GM23248 (cell line): Measurements from ENCODE around the gene GALNT14. TPM values are rescaled to one million over a fixed set of nuclear protein-coding genes. Genes with fewer than 3 reads are reported as not detected.

Source experiments
- DNase-seq: peaks from one replicate; pipeline ENCODE4 v3.0.0-alpha.2; 2015
- H2AFZ ChIP-seq: fragments of 200-600 bp; sonication (generic); 2 replicates; pipeline ENCODE4 v1.6.1; 2016; ENCODE audit warnings: antibody characterized with exemption
- H3F3A ChIP-seq: fragments of 200-600 bp; sonication (generic); 2 replicates; pipeline ENCODE4 v1.6.1; 2016; ENCODE audit warnings: mild to moderate bottlenecking, antibody characterized with exemption, mixed run types; ENCODE audit not compliant: insufficient read depth
- H3K27ac ChIP-seq: fragments of 200-600 bp; sonication (generic); 2 replicates; pipeline ENCODE4 v1.5.1; 2016; ENCODE audit warnings: mild to moderate bottlenecking
- H3K27me3 ChIP-seq: fragments of 200-600 bp; sonication (generic); replicated peaks from 2 replicates; pipeline ENCODE4 v1.6.1; 2016; ENCODE audit warnings: mild to moderate bottlenecking; ENCODE audit not compliant: insufficient read depth
- H3K36me3 ChIP-seq: fragments of 200-600 bp; sonication (generic); 2 replicates; pipeline ENCODE4 v1.6.1; 2016; ENCODE audit warnings: low read depth, mild to moderate bottlenecking
- H3K4me1 ChIP-seq: fragments of 200-600 bp; sonication (generic); 2 replicates; pipeline ENCODE4 v1.6.1; 2016; ENCODE audit warnings: mild to moderate bottlenecking; ENCODE audit not compliant: insufficient read depth
- H3K4me2 ChIP-seq: fragments of 200-600 bp; sonication (generic); one replicate; pipeline ENCODE4 v1.6.1; 2016; ENCODE audit warnings: mild to moderate bottlenecking; ENCODE audit not compliant: unreplicated experiment
- H3K4me3 ChIP-seq: fragments of 200-600 bp; sonication (generic); 2 replicates; pipeline ENCODE4 v1.5.1; 2016; ENCODE audit warnings: mild to moderate bottlenecking
- H3K79me2 ChIP-seq: fragments of 200-600 bp; sonication (generic); 2 replicates; pipeline ENCODE4 v1.6.1; 2016; ENCODE audit warnings: mild to moderate bottlenecking; ENCODE audit not compliant: insufficient read depth
- H3K9ac ChIP-seq: fragments of 200-600 bp; sonication (generic); 2 replicates; pipeline ENCODE4 v1.6.1; 2016; ENCODE audit warnings: mild to moderate bottlenecking
- H3K9me2 ChIP-seq: fragments of 200-600 bp; sonication (generic); 2 replicates; pipeline ENCODE4 v1.6.1; 2016; ENCODE audit warnings: mixed run types, mild to moderate bottlenecking, moderate library complexity; ENCODE audit not compliant: insufficient read depth
- H3K9me3 ChIP-seq: fragments of 200-600 bp; sonication (generic); one replicate; pipeline ENCODE4 v1.6.1; 2017; ENCODE audit warnings: low read depth
- H4K20me1 ChIP-seq: fragments of 200-600 bp; sonication (generic); 2 replicates; pipeline ENCODE4 v1.6.0; 2016; ENCODE audit not compliant: insufficient read depth
- EZH2 ChIP-seq: fragments of 200-600 bp; sonication (generic); IDR thresholded peaks from 2 replicates; pipeline ENCODE4 v1.6.1; 2018; ENCODE audit warnings: antibody characterized with exemption, mild to moderate bottlenecking; ENCODE audit not compliant: insufficient read depth, poor library complexity, severe bottlenecking
- EZH2phosphoT487 ChIP-seq: fragments of 200-600 bp; sonication (generic); IDR thresholded peaks from 2 replicates; pipeline ENCODE4 v1.6.1; 2018; ENCODE audit warnings: antibody characterized with exemption, moderate library complexity, mild to moderate bottlenecking, low read depth; ENCODE audit not compliant: insufficient read depth
- WGBS, 2 experiments: methylation state at CpG; one replicate each; pipeline ENCODE4 v1.1.6; 2015 to 2017; ENCODE audit warnings: low lambda C conversion rate in 2 of 2, low coverage in 1 of 2; ENCODE audit errors: missing lambda C conversion rate in 2 of 2; 5-methylcytosine and 5-hydroxymethylcytosine counted together
- in situ Hi-C: fragments of 300-500 bp; cut with MboI; formaldehyde crosslinking; loops from 2 replicates; pipeline ENCODE4 v1.15.0; 2020
- polyA plus RNA-seq: library from polyadenylated mRNA; unstranded; fragments of >200 nt; fragmentation: Nextera tagmentation; extraction: Ambion mirVana; gene quantifications from 2 replicates; pipeline ENCODE4 v1.2.1, GENCODE V29; 2016
- total RNA-seq: library from RNA; depleted of rRNA; stranded (reverse); fragments of >200 nt; shearing (Covaris generic); gene quantifications from 2 replicates; pipeline ENCODE4 v1.2.3, GENCODE V29; 2014

GALNT14 gene
- total and polyA plus RNA-seq, 2 experiments from 2014 or later: 3.2 to 3.5 TPM

DNA sequence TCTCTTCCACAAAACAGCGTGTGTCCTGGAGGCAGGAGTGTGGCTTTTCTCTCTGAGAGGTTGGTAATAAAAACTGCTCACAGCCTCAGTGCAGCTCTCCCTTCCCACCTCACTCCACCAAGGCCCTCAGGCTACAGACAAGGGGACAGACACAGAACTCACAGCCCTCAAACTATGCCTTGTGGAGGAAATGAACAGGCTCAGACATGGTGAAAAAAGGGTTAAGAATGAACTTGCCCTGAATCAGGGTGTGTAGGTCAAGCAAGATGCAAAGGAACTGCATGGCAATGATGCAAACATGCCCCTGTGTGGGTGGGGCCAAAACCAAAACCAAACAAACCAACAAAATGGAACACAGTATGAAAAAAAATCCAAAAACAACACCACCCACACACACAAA, 125.8 kb downstream of the GALNT14 start:
- Histone ChIP-seq H3K4me2 (no peak overlapping the region), H3K9me3 (no peaks in the 10 kb centered on the region), H3K9me2 (no peaks in the 10 kb centered on the region), H3K27ac (no peak overlapping the region), H3K79me2 (no peaks in the 10 kb centered on the region), H2AFZ (no peak overlapping the region), H3F3A (no peaks in the 10 kb centered on the region), H3K27me3 (no peaks in the 10 kb centered on the region), H3K4me1 (no peaks in the 10 kb centered on the region), H3K9ac (no peak overlapping the region), H4K20me1 (no peaks in the 10 kb centered on the region), H3K36me3 (no peaks in the 10 kb centered on the region), H3K4me3 (no peak overlapping the region)
- WGBS, 2 experiments: 25 to 38% methylated on average over 1 of the region's 1 CpG
- no peak for DNase-seq
- in situ Hi-C loops: no loop called here
- no peak for TF ChIP-seq EZH2phosphoT487
- TF ChIP-seq EZH2: no peak

- Histone ChIP-seq H3K4me1 (no peaks in the 10 kb centered on the region), H3K79me2 (no peaks in the 10 kb centered on the region), H4K20me1 (no peaks in the 10 kb centered on the region), H3K9ac (no peak overlapping the region), H3K27me3 (no peaks in the 10 kb centered on the region), H3K36me3 (no peaks in the 10 kb centered on the region), H3K4me2 (no peak overlapping the region), H2AFZ (no peak overlapping the region), H3K9me2 (no peaks in the 10 kb centered on the region), H3K4me3 (no peak overlapping the region), H3K27ac (no peak overlapping the region), H3K9me3 (no peaks in the 10 kb centered on the region), H3F3A (no peaks in the 10 kb centered on the region)
- 73 to 74% methylated on average over 6 of the region's 6 CpGs for WGBS, 2 experiments
- in situ Hi-C loops: no loop called here
- no peak for TF ChIP-seq EZH2
- no peak for TF ChIP-seq EZH2phosphoT487
- no peak for DNase-seq
Observed at GRCh38 chr2:31011587-31011986, 126.7 kb downstream of the GALNT14 start.

- Histone ChIP-seq H4K20me1 (no peaks in the 10 kb centered on the region), H3K79me2 (no peaks in the 10 kb centered on the region), H3K4me1 (no peaks in the 10 kb centered on the region), H3K4me2 (no peak overlapping the region), H3K27ac (no peak overlapping the region), H3K9me2 (no peaks in the 10 kb centered on the region), H3K9ac (no peak overlapping the region), H2AFZ (no peak overlapping the region), H3K4me3 (no peak overlapping the region), H3K36me3 (no peaks in the 10 kb centered on the region), H3F3A (no peaks in the 10 kb centered on the region), H3K9me3 (no peaks in the 10 kb centered on the region), H3K27me3 (no peaks in the 10 kb centered on the region; the same call in 1 of the 2 replicates)
- peak; percentile 21 for DNase-seq
- TF ChIP-seq EZH2 (no peak), EZH2phosphoT487 (no peak)
- in situ Hi-C loops: no loop called here
- WGBS, 2 experiments: 6 to 10% methylated on average over 12 of the region's 12 CpGs
Observed at GRCh38 chr2:31008561-31009114, 129.6 kb downstream of the GALNT14 start.

GRCh38 chr2:31004257-31004656, 134.0 kb downstream of the GALNT14 start:
- H3K4me1 ChIP-seq: no peaks in the 10 kb centered on the region
- H2AFZ ChIP-seq: no peak overlapping the region
- H3K27me3 ChIP-seq: no peaks in the 10 kb centered on the region; the same call in 1 of the 2 replicates
- no peaks in the 10 kb centered on the region for H3F3A ChIP-seq
- H3K9me2 ChIP-seq: no peaks in the 10 kb centered on the region
- no peak overlapping the region for H3K4me2 ChIP-seq
- no peak for DNase-seq
- no peaks in the 10 kb centered on the region for H3K9me3 ChIP-seq
- in situ Hi-C loops: no loop called here
- TF ChIP-seq EZH2: no peak
- TF ChIP-seq EZH2phosphoT487: no peak
- no peaks in the 10 kb centered on the region for H3K79me2 ChIP-seq
- no peaks in the 10 kb centered on the region for H4K20me1 ChIP-seq
- no peak overlapping the region for H3K27ac ChIP-seq
- H3K4me3 ChIP-seq: no peak overlapping the region
- no peak overlapping the region for H3K9ac ChIP-seq
- H3K36me3 ChIP-seq: no peaks in the 10 kb centered on the region

DNA sequence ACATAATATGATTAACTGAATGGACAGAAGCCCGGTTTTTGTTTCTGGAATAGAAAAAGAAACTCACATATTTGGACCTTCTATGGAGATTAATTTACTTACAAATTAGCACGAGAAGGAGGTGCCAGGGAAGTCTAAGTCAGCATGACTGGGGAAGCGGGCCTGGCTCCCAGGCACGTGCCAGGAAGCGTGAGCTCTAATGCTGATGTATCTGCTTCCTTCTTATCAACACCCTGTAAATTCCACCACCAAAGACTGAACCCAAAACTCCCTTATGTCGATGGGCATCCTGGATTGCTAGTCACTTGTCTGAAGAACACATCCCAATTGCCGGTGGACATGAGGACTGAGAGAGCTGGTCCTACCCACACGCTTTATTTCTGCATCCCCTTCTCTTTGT, 134.5 kb downstream of the GALNT14 start:
- Histone ChIP-seq H3K27me3 (no peaks in the 10 kb centered on the region; the same call in 1 of the 2 replicates), H2AFZ (no peak overlapping the region), H3K9me3 (no peaks in the 10 kb centered on the region), H3K4me1 (no peaks in the 10 kb centered on the region), H3K4me3 (no peak overlapping the region), H3K79me2 (no peaks in the 10 kb centered on the region), H3K4me2 (no peak overlapping the region), H3K9me2 (no peaks in the 10 kb centered on the region), H3K9ac (no peak overlapping the region), H3K27ac (no peak overlapping the region), H3K36me3 (no peaks in the 10 kb centered on the region), H4K20me1 (no peaks in the 10 kb centered on the region), H3F3A (no peaks in the 10 kb centered on the region)
- no peak for TF ChIP-seq EZH2phosphoT487
- TF ChIP-seq EZH2: no peak
- DNase-seq: no peak
- WGBS, 2 experiments: 12 to 14% methylated on average over 8 of the region's 8 CpGs
- in situ Hi-C loops: no loop called here
